ENCODE data around the gene SLC22A15.
"Not testable (repeated sequence)": the region's sequence is repeated elsewhere in the genome, so short reads cannot be mapped to it uniquely, and the experiment has no call there.

The SLC22A15 gene

DNA sequence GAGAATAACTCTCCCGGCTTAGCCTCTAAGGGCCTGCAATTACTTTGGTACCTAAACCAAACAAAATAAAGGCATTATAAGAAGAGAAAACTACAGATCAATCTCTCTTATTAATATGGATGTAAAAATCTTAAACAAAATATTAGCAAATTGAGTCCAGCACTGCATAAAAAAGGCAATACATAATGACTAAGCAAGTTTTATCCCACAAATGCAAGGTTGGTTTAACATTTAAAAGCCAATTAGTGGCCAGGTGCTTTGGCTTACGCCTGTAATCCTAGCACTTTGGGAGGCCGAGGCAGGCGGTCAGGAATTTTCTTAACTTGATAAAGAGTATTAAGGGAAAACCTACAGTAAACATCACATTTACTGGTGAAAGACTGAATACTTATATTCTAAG, 67.8 kb downstream of the SLC22A15 start:
- no peak overlapping the region for H3K27ac ChIP-seq (replicated peaks)
- TF ChIP-seq, protein P1, sequence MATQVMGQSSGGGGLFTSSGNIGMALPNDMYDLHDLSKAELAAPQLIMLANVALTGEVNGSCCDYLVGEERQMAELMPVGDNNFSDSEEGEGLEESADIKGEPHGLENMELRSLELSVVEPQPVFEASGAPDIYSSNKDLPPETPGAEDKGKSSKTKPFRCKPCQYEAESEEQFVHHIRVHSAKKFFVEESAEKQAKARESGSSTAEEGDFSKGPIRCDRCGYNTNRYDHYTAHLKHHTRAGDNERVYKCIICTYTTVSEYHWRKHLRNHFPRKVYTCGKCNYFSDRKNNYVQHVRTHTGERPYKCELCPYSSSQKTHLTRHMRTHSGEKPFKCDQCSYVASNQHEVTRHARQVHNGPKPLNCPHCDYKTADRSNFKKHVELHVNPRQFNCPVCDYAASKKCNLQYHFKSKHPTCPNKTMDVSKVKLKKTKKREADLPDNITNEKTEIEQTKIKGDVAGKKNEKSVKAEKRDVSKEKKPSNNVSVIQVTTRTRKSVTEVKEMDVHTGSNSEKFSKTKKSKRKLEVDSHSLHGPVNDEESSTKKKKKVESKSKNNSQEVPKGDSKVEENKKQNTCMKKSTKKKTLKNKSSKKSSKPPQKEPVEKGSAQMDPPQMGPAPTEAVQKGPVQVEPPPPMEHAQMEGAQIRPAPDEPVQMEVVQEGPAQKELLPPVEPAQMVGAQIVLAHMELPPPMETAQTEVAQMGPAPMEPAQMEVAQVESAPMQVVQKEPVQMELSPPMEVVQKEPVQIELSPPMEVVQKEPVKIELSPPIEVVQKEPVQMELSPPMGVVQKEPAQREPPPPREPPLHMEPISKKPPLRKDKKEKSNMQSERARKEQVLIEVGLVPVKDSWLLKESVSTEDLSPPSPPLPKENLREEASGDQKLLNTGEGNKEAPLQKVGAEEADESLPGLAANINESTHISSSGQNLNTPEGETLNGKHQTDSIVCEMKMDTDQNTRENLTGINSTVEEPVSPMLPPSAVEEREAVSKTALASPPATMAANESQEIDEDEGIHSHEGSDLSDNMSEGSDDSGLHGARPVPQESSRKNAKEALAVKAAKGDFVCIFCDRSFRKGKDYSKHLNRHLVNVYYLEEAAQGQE (IDR thresholded peaks at IDR 0.05; ENCODE audit: insufficient replicate concordance, low read depth), result no peak
- TF ChIP-seq SPI1 (IDR thresholded peaks at IDR 0.05; ENCODE audit: borderline replicate concordance, low read depth), result no peak
- TF ChIP-seq, protein P2, sequence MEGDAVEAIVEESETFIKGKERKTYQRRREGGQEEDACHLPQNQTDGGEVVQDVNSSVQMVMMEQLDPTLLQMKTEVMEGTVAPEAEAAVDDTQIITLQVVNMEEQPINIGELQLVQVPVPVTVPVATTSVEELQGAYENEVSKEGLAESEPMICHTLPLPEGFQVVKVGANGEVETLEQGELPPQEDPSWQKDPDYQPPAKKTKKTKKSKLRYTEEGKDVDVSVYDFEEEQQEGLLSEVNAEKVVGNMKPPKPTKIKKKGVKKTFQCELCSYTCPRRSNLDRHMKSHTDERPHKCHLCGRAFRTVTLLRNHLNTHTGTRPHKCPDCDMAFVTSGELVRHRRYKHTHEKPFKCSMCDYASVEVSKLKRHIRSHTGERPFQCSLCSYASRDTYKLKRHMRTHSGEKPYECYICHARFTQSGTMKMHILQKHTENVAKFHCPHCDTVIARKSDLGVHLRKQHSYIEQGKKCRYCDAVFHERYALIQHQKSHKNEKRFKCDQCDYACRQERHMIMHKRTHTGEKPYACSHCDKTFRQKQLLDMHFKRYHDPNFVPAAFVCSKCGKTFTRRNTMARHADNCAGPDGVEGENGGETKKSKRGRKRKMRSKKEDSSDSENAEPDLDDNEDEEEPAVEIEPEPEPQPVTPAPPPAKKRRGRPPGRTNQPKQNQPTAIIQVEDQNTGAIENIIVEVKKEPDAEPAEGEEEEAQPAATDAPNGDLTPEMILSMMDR (IDR thresholded peaks at IDR 0.05; ENCODE audit: insufficient read depth, low read length), result no peak
- no peak for DNase-seq (ENCODE audit: low read depth in 1 of 2, low spot score in 1 of 2)
- no peak overlapping the region for H3K4me3 ChIP-seq (replicated peaks; ENCODE audit: insufficient read depth, low read length)
- H3K27me3 ChIP-seq (ENCODE audit: insufficient read depth, poor library complexity, severe bottlenecking), result no peaks in the 10 kb centered on the region

DNA sequence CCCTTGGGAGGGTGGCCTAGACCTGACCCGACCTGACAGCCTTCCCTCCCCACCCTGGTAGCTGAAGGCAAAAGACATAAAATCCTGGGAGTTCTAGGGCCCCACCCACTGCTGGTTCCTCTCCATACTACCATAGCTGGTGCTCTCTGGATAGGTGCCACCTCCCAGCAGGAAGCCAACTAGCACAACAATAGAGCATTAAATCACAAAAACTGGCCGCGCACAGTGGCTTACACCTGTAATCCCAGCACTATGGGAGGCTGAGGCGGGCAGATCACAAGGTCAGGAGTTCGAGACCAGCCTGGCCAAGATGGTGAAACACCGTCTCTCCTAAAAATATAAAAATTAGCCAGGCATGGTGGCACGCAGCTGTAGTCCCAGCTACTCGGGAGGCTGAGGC, 70.6 kb downstream of the SLC22A15 start:
- DNase-seq (ENCODE audit: low read depth in 1 of 2, low spot score in 1 of 2); H3K27ac ChIP-seq (replicated peaks); H3K4me3 ChIP-seq (replicated peaks; ENCODE audit: insufficient read depth, low read length); H3K27me3 ChIP-seq (ENCODE audit: insufficient read depth, poor library complexity, severe bottlenecking): not testable (repeated sequence)

DNA sequence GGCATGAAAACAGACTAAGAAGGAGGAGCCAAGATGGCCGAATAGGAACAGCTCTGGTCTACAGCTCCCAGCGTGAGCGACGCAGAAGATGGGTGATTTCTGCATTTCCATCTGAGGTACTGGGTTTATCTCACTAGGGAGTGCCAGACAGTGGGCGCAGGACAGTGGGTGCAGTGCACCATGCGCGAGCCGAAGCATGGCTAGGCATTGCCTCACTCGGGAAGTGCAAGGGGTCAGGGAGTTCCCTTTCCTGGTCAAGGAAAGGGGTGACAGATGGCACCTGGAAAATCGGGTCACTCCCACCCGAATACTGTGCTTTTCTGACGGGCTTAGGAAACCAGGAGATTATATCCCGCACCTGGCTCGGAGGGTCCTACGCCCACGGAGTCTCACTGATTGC, 75.6 kb downstream of the SLC22A15 start:
- DNase-seq (ENCODE audit: low read depth in 1 of 2, low spot score in 1 of 2); H3K4me3 ChIP-seq (replicated peaks; ENCODE audit: insufficient read depth, low read length); H3K27me3 ChIP-seq (ENCODE audit: insufficient read depth, poor library complexity, severe bottlenecking); H3K27ac ChIP-seq (replicated peaks): not testable (repeated sequence)

DNA sequence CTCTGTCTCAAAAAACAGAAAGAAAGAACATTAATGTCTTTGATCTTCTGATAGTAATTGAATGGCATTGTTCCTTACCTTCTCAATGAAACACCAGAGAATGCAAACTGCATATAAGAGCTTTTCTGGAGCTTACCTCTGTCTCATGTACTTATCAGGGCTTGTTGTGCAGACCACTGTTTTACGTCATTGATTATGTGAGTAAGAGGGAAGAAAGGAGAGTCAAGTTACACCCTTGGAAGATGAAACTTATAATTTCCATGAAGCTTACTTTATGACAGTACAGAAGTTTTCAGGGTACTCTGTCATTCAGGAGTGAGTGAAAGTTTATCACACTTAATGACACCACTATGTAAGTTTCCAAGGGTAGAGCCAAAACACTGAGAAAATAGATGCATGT, 85.9 kb downstream of the SLC22A15 start:
- DNase-seq (ENCODE audit: low read depth in 1 of 2, low spot score in 1 of 2), result no peak
- TF ChIP-seq GABPA (IDR thresholded peaks at IDR 0.05; ENCODE audit: low read depth), result no peak
- TF ChIP-seq, protein P1 (IDR thresholded peaks at IDR 0.05; ENCODE audit: insufficient replicate concordance, low read depth), result no peak
- TF ChIP-seq, protein P2 (IDR thresholded peaks at IDR 0.05; ENCODE audit: insufficient read depth, low read length), result no peak
- TF ChIP-seq SPI1 (IDR thresholded peaks at IDR 0.05; ENCODE audit: borderline replicate concordance, low read depth), result no peak

DNA sequence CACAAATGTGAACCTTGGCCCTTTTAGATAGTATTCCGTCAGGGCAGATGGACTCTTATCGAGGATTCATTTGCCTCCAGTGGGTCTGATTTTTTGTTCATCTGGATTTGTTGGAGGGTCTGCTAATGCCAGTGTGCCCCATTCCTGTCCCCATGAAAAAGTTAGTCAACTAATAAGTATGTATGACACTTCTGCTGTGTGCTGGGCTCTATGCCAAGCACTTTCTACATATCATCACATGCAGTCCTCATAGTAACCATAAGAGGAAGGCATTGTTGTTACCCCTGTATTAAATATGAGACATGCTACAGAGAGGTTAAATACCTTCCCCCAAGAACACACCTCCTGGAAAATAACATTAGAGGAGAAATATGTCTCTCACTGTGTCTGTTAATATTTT, 88.3 kb downstream of the SLC22A15 start:
- DNase-seq (ENCODE audit: low read depth in 1 of 2, low spot score in 1 of 2), result no peak
- Histone ChIP-seq H3K27ac (replicated peaks) (no peak overlapping the region), H3K4me3 (replicated peaks; ENCODE audit: insufficient read depth, low read length) (no peak overlapping the region), H3K27me3 (ENCODE audit: insufficient read depth, poor library complexity, severe bottlenecking) (no peaks in the 10 kb centered on the region)
- no peak for TF ChIP-seq GABPA (IDR thresholded peaks at IDR 0.05; ENCODE audit: low read depth)
- TF ChIP-seq, protein P1 (IDR thresholded peaks at IDR 0.05; ENCODE audit: insufficient replicate concordance, low read depth), result no peak

More for the DNA sequence above, 85.9 kb downstream of the SLC22A15 start:
- no peaks in the 10 kb centered on the region for H3K27me3 ChIP-seq (ENCODE audit: insufficient read depth, poor library complexity, severe bottlenecking)
- H3K4me3 ChIP-seq (replicated peaks; ENCODE audit: insufficient read depth, low read length), result no peak overlapping the region
- no peak overlapping the region for H3K27ac ChIP-seq (replicated peaks)

All from HL-60 (cell line).